ENCODE measurements around the gene RUVBL1.
A peak's percentile ranks its signal among the peaks of the same experiment; 100 is the strongest.

RUVBL1 gene

DNA sequence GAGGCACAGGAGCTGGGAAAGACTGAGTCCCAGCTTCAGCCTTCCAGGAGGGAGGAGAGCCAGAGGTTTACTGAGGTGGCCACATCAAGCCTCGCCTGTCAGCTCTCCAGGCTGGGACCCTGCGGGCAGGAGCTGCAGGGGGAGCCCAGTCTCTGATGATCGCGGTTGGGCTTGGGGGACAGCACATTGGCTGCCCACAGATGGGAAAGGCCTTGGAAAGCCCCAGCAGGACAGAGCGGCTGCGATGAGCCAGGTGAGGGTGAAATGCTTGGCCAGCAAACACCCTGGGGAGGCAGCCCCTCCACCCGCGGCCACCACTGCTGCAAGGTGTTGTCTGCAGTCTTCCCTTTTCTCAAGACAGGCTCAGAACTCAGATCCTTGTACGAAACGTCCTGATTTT is 40.2 kb downstream of the RUVBL1 start:
- no peak for DNase-seq (ENCODE audit: low read depth in 2 of 2)

GRCh38 chr3:128082546-128082945 is 41.1 kb downstream of the RUVBL1 start:
- DNase-seq (ENCODE audit: low read depth in 2 of 2): no peak

GRCh38 chr3:128081846-128082245 is 41.8 kb downstream of the RUVBL1 start:
- DNase-seq (ENCODE audit: low read depth in 2 of 2): no peak

GRCh38 chr3:128081226-128081625 is 42.4 kb downstream of the RUVBL1 start:
- no peak for DNase-seq (ENCODE audit: low read depth in 2 of 2)

GRCh38 chr3:128080323-128081080 is 43.1 kb downstream of the RUVBL1 start:
- no peak for DNase-seq (ENCODE audit: low read depth in 2 of 2)

DNA sequence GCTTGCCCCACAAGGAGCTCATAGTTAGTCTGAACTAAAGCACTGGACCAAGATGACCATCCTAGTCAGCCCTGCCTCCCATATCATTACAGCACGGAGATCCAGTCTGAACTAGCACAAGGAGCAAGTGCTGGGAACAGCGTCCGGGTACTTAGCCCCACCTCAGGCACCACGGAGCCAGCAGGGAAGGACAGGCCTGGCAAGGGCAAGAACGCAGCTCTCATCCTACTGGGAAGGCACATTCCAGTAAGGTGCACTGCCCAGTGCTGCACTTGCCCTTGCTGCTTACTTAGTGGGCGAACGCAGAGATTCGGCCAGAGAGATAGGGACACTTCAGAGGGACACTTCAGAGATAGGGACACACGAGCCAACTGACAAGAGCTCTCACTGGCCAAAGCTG is 43.8 kb downstream of the RUVBL1 start:
- DNase-seq (ENCODE audit: low read depth in 2 of 2): no peak

- DNase-seq (ENCODE audit: low read depth in 2 of 2): no peak
Observed at GRCh38 chr3:128078875-128079274, 44.7 kb downstream of the RUVBL1 start.

DNA sequence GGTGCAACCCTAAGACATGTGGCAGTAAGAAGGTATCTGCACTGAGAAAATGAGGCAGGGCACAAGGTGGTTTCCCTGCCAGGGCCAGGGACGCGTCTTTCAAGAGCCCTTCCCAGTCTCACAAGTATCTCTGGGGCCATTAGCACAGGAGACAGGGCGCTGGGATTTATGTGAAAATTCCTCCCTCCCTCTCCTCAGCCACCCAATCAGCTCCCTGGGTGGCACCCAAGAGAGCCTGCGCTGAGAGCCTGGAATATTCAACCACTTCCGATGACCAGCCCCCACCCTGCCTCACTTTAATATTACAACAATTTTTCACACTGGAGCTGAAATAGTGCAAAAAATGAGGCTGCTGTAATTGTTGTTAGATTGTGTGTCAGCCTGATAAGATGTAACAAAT is 45.3 kb downstream of the RUVBL1 start:
- DNase-seq (ENCODE audit: low read depth in 2 of 2): no peak

DNA sequence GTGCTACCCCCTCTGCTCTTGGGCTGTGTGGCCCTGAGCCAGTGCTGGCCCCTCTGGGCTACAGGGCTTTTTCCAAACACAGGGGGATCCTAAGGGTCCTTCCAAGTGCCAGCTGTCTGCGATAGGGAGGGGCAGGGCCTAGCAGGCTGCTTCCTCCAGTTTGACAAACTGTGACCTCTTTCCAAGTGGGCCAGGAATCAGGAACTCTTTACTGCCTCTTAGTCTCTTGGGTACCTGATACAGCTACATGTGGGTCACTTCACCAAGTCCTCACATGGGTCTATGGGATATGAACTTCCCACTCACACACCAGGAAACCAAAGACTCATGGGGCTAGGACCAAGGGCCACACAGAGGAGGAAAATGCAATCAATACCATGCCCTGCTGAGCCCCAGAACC is 45.9 kb downstream of the RUVBL1 start:
- DNase-seq (ENCODE audit: low read depth in 2 of 2): no peak

DNA sequence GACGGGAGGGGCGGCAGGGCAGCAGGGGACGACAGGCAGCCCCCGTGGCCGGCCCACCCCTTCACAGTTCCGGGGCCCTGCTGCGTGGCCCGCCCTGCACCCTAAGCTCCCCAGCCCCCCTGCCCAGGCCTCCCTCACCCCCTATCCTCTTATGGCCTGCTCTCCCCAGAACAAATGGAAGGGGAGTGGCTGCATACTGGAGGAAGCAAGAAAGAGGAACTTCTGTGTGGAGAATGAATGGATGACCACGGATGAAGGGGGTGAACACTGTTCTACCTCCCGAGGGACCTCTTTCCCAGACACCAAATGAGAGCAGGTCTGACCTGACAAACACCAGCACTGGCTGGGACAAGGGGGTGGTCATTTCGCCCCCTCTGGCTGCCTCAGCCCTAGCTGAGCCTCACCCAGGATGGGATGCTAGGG is 46.4 kb downstream of the RUVBL1 start:
- DNase-seq (ENCODE audit: low read depth in 2 of 2): no peak

DNA sequence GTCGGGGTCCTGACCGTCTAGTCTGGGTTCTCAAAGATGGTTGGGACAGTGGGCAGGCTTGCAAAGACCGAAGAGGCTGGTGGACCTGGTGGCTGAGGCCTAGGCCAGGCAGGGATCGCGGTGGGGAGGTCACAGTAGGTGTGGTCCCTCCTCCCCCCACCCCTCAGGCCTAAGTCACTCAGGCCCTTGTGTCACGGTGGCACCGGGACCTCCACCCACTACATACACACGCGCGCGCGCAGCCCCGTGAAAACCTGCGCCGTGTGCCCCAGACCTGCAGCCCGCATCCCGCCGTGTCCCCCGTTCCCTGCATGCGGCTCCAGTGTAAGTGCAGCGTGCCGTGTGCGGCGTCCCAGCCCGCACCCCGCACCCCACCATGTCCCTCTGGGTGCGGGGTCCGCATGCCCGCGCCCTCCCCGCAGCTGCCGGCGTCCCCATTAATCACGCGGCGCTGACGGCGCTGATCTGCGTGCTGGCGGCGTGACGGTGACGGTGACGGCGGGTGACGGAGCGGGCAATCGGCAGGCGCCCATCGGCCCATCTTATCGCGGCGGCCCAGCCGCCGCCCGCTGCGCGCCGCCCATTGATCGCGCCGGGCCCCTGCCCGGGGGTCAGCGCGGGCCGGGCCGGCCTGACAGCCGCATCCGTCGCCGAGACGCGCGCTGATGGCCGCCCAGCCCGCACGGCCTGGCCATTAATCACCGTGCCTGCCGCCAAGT is 47.0 kb downstream of the RUVBL1 start:
- DNase-seq (ENCODE audit: low read depth in 2 of 2): no peak

DNA sequence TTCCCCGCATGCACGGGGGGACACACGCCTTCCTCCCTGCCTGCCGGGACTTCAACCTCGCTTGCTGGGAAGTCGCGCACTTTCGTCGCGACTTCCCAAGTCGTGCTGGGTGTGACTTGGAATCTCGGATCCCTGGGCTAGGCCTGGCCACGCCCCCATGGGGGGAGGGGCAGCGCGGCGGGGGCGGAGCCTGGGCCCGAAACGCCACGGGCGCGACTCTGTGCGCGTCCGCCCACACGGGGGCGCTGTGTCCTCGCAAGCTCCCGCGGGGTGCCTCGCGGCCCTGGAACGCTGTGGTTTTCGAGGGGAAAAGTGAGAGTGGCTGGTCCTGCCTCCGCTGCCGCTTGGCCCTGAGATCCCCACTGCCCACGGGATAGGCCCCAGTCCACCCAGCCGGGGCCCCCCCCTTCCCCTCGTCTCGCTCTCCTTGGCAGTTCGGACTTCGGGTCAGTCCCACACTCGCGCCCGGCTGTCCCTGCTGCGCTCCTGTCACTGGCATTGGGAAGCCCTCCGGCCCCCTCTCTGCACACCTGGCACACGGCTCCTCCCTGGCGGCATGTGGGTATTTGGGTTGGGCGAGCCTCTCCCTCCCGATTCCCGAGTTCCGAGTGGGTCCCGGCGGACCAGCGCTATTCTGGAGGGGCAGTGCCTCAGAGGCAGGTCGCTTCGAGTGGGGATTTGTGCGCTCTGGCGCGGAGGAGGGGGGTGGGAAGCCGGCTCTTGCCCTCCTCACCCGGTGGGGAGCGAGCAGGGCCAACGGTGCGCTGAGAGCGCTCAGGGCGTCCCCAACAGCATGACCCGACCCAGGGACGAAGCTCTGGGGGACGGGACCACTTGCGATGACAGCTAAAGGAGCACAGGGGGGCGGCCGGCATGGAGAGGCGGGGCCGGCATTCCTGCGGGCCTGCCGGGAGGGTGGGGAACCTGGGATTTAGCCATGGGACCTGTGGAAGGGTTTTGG is 47.8 kb downstream of the RUVBL1 start:
- DNase-seq (ENCODE audit: low read depth in 2 of 2): peak; percentile 68 to 77

DNA sequence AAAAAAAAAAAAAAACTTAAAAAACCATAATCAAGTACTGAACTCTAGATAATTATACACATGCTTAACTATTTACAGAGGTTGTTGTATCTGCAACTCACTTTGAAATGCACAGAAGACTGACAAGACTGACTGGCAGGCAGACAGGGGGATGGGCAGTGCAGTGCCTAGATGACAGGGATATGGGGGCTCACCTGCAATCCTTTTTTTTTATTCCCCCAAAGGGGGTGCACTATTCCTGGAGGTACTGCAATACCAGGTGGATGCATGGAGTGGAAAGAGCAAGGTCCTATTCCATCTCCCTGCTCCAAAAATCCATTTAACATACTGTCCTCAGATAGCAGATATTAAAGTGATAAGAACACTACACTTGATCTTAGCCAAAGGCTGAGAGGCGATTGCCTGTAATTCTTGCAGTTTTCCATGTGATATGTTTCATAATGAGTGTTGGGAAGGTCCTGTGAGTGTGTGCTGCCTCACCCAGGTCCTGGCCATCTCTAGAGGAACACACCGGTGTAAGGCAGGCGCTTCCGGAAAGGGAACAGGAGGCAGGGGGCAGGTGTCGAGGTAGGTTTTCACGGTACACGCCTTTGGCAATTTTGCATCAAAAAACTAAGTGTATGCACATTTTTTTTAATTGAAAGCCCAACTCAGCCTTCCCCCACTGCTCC is 48.6 kb downstream of the RUVBL1 start:
- DNase-seq (ENCODE audit: low read depth in 2 of 2): no peak

- no peak for DNase-seq (ENCODE audit: low read depth in 2 of 2)
Observed at GRCh38 chr3:128073807-128074206, 49.8 kb downstream of the RUVBL1 start.

GRCh38 chr3:128073185-128073725 is 50.4 kb downstream of the RUVBL1 start:
- no peak for DNase-seq (ENCODE audit: low read depth in 2 of 2)

DNA sequence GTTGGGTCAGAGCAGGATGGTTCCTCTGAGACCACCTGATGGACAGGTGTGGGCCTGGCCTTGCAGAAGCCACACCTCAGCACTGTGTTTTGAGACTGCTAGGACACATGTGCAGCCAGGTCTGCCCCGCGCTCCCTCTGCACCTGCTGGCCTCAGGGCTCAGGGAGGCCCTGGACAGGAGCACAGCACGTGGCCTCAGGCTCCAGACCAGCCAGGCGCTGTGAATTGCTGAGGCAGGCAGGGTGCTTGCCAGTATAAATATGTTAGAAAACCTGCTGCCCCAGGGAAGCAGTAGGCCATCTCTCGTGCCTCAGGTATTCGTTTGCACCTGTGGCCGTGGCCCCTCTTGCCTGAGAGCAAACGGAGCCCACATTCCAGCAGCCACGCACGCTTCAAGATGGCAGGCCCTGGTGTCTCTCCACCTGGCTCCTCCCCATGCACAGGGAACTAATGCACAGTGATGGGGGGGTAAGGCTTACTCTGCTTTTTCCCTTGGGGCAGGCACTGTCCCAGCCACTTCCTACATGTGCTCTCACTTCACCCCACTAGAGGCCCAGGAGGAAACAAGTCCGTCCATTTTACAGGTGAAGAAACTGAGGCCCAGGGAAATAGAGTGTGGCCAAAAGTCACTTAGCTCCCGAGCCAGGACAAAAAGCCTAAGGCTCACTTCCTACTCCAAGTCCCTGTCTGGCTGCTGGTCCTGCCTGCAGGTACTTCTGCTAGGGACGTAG is 51.0 kb downstream of the RUVBL1 start:
- DNase-seq (ENCODE audit: low read depth in 2 of 2): no peak

GRCh38 chr3:128071771-128072453 is 51.7 kb downstream of the RUVBL1 start:
- no peak for DNase-seq (ENCODE audit: low read depth in 2 of 2)

GRCh38 chr3:128070898-128071591 is 52.6 kb downstream of the RUVBL1 start:
- no peak for DNase-seq (ENCODE audit: low read depth in 2 of 2)

DNA sequence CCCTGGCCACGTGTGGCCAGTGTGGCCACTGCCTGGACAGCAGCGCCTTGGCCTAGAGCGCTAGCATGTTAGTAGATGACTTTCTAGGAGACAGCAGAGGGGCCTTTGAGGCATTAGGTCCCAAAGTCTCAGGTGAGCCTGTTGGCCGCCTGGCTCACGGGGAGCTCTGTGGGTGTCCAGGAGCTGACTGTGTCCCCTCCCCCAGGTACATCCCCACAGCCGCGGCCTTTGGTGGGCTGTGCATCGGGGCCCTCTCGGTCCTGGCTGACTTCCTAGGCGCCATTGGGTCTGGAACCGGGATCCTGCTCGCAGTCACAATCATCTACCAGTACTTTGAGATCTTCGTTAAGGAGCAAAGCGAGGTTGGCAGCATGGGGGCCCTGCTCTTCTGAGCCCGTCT is 54.3 kb downstream of the RUVBL1 start:
- no peak for DNase-seq (ENCODE audit: low read depth in 2 of 2)
